PFSK-1 (cell line): ENCODE measurements around the gene DENND6B.

Experiments
- FOXP2 ChIP-seq: optimal IDR thresholded peaks from 2 replicates; pipeline ENCODE3; 2011; ENCODE audit warnings: borderline replicate concordance, control low read depth, inconsistent platforms; ENCODE audit not compliant: insufficient read depth; ENCODE audit errors: extremely low read length, extremely low read depth
- POLR2AphosphoS5 ChIP-seq: IDR thresholded peaks from 2 replicates; pipeline ENCODE4 v1.6.1; 2012; ENCODE audit warnings: low read depth, mild to moderate bottlenecking, control low read depth, low read length, moderate library complexity
- SIN3A ChIP-seq: IDR thresholded peaks from 2 replicates; pipeline ENCODE4 v1.6.1; 2012; ENCODE audit warnings: mild to moderate bottlenecking, low read length, moderate library complexity, borderline replicate concordance; ENCODE audit not compliant: insufficient read depth
- TAF1 ChIP-seq: IDR thresholded peaks from 2 replicates; pipeline ENCODE4 v1.6.1; 2012; ENCODE audit warnings: low read length, control low read depth, borderline replicate concordance; ENCODE audit not compliant: insufficient read depth
- TF ChIP-seq, protein P1 (sequence below), 2 experiments: IDR thresholded peaks; 2 replicates each; pipeline versions ENCODE4 v1.6.1 to v1.8.0; 2011 to 2012; ENCODE audit warnings: low read depth in 2 of 2, low read length in 2 of 2, control low read depth in 1 of 2, inconsistent platforms in 1 of 2, mild to moderate bottlenecking in 1 of 2, moderate library complexity in 1 of 2; ENCODE audit not compliant: insufficient read depth in 1 of 2

- TF ChIP-seq, protein P1, sequence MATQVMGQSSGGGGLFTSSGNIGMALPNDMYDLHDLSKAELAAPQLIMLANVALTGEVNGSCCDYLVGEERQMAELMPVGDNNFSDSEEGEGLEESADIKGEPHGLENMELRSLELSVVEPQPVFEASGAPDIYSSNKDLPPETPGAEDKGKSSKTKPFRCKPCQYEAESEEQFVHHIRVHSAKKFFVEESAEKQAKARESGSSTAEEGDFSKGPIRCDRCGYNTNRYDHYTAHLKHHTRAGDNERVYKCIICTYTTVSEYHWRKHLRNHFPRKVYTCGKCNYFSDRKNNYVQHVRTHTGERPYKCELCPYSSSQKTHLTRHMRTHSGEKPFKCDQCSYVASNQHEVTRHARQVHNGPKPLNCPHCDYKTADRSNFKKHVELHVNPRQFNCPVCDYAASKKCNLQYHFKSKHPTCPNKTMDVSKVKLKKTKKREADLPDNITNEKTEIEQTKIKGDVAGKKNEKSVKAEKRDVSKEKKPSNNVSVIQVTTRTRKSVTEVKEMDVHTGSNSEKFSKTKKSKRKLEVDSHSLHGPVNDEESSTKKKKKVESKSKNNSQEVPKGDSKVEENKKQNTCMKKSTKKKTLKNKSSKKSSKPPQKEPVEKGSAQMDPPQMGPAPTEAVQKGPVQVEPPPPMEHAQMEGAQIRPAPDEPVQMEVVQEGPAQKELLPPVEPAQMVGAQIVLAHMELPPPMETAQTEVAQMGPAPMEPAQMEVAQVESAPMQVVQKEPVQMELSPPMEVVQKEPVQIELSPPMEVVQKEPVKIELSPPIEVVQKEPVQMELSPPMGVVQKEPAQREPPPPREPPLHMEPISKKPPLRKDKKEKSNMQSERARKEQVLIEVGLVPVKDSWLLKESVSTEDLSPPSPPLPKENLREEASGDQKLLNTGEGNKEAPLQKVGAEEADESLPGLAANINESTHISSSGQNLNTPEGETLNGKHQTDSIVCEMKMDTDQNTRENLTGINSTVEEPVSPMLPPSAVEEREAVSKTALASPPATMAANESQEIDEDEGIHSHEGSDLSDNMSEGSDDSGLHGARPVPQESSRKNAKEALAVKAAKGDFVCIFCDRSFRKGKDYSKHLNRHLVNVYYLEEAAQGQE (IDR thresholded peaks at IDR 0.05; ENCODE audit: insufficient read depth in 1 of 2, low read depth in 2 of 2, low read length in 2 of 2): no peak
- TF ChIP-seq POLR2AphosphoS5 (no peak), TAF1 (no peak), SIN3A (no peak), FOXP2 (no peak)
These were observed 42.3 kb downstream of the DENND6B start for GRCh38 chr22:50284479-50284878.
